Ascending aorta (tissue), 2 donors: Measurements from ENCODE around the gene RUFY1. TPM values are rescaled to one million over a fixed set of nuclear protein-coding genes. Genes with fewer than 3 reads are reported as not detected.
A peak's percentile ranks its signal among the peaks of the same experiment; 100 is the strongest.

ENCODE experiments used
- DNase-seq, 2 donors: peaks; one replicate each; pipeline ENCODE4 v3.0.0-alpha.2; 2019; ENCODE audit warnings: low spot score in 2 of 2
- H3K27ac ChIP-seq, 2 donors: fragments of 200-600 bp; sonication (generic); one replicate each; pipeline ENCODE4 v1.5.1; 2016 to 2017; ENCODE audit warnings: mild to moderate bottlenecking in 1 of 2
- H3K27me3 ChIP-seq: fragments of 200-600 bp; sonication (generic); one replicate; pipeline ENCODE4 v1.5.1; 2017
- H3K36me3 ChIP-seq, 2 donors: fragments of 200-600 bp; sonication (generic); one replicate each; pipeline ENCODE4 v1.5.1; 2016
- H3K4me1 ChIP-seq, 2 donors: fragments of 200-600 bp; sonication (generic); one replicate each; pipeline ENCODE4 v1.5.1; 2016 to 2017; ENCODE audit warnings: mild to moderate bottlenecking in 1 of 2
- H3K4me3 ChIP-seq, 2 donors: fragments of 200-600 bp; sonication (generic); one replicate each; pipeline ENCODE4 v1.5.1; 2016 to 2017; ENCODE audit warnings: mild to moderate bottlenecking in 1 of 2
- H3K9me3 ChIP-seq, 2 donors: fragments of 200-600 bp; sonication (generic); one replicate each; pipeline ENCODE4 v1.5.1; 2016
- CTCF ChIP-seq, 3 experiments: fragments of 200-600 bp in 2 of 3; fragments of 450-650 bp in 1 of 3; sonication (generic) in 2 of 3; IDR thresholded peaks; one replicate each; pipeline ENCODE4 v1.5.1; 2016 to 2019; ENCODE audit warnings: antibody characterized with exemption in 3 of 3, mild to moderate bottlenecking in 1 of 3, moderate library complexity in 1 of 3
- intact Hi-C: fragments of 100-400 bp; cut with DNase I; formaldehyde crosslinking; loops from one replicate; pipeline ENCODE4 v1.15.1; 2023
- total RNA-seq: library from RNA; depleted of rRNA; stranded (reverse); fragments of >200 nt; gene quantifications from one replicate; pipeline ENCODE4 v1.1.0, GENCODE V29; 2016

Gene RUFY1
- total RNA-seq, 1 donor from 2014 or later: 12.2 TPM

DNA sequence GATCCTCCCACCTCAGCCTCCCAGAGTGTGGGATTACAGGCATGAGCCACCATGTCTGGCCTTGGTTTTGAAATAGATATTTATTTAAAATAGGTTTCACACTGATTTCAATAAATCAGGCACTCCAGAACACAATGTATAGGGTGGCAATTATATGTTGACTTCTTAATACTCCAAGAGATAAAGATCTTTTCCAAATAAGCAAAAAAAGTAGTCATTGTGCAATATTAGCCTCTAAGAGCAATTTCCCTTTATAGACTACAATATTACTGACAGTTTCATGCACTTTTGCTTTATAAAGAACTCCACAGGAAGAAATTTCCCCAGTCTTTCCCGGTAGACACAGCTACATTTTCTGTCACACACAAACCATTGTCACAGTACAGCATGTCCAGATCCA is 23.4 kb upstream of the RUFY1 start:
- H3K4me1 ChIP-seq: peaks cover 0 to 5% of the 10 kb centered on the region in 2 donors
- no peaks in the 10 kb centered on the region for H3K27me3 ChIP-seq
- H3K9me3 ChIP-seq: no peaks in the 10 kb centered on the region
- intact Hi-C loops: no loop called here
- TF ChIP-seq CTCF (IDR thresholded peaks at IDR 0.05): no peak
- H3K27ac ChIP-seq: no peak overlapping the region
- H3K4me3 ChIP-seq: no peak overlapping the region
- no peaks in the 10 kb centered on the region for H3K36me3 ChIP-seq
- no peak for DNase-seq

DNA sequence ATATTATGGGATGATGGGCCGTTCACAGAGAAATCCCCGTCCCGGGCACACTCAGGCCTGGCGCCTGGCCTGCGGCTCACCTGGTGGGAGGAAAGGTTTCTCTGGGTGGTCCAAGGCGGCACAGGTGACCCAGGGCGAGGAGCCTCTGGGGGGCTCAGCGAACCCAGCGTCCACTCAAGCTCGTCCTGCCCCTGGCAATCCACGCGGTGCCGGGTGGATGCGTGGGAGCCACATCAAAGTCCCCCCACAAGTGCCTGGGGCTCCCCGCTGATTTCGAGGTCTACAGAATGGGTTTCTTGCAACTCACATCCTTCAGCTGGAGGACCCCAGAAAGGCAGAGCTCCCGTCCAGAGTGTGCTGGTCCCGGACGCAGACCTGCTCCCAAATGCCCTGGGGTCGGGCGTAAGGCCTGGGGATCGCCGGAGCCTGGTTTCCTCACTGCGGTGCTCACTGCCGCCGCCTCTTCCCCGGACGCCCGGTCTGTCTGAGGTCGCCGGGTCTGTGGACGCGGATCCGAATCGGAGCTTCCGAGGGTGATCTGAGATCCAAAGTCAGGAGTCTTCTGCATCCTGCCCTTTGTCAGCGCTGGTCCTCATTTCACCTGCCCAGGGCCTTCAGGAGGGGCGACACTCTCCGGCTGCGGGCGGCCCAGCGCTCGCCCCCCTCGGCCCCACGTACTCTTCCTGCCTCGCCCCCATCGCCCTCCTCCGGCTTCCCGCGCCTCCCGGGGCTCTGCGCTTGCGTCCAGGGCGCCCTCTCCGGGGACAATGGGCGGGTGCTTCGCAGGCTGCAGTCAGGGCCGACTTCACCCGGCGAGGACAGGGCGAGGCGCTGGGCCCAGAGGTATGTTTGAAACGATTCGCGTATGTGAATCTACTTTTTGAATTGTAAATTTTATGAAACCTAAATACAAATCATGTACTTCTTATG is 20.0 kb upstream of the RUFY1 start:
- H3K4me3 ChIP-seq: peak overlapping the region; percentile 54 to 65
- TF ChIP-seq CTCF (IDR thresholded peaks at IDR 0.05): peak in 1 of 3 experiments; percentile 38
- no peaks in the 10 kb centered on the region for H3K9me3 ChIP-seq
- intact Hi-C loops: no loop called here
- DNase-seq: peak in 1 of 2 donors; percentile 73
- H3K27ac ChIP-seq: no peak overlapping the region
- no peaks in the 10 kb centered on the region for H3K36me3 ChIP-seq
- peaks cover 0 to 5% of the 10 kb centered on the region in 2 donors for H3K4me1 ChIP-seq
- no peaks in the 10 kb centered on the region for H3K27me3 ChIP-seq

DNA sequence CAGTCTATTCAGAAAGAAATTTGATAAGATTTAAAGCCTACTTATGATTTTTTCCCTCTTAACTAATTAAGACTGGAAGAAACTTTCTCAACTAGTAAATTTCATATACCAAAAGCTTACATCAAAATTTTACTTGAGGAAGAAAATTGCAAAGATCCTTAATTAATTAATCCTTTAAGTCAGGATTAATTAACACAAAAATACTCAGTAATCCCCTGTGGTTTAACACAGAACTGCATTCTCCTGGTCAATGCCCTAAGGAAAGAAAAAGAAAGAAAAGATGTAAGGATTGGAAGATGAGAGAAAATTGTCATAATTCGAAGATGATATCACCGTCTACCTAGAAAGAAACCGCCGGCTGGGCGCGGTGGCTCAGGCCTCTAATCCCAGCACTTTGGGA is 17.3 kb upstream of the RUFY1 start:
- no peak overlapping the region for H3K27ac ChIP-seq
- TF ChIP-seq CTCF (IDR thresholded peaks at IDR 0.05): no peak
- no peaks in the 10 kb centered on the region for H3K27me3 ChIP-seq
- H3K36me3 ChIP-seq: no peaks in the 10 kb centered on the region
- no peak overlapping the region for H3K4me3 ChIP-seq
- DNase-seq: no peak
- H3K4me1 ChIP-seq: peaks cover 0 to 5% of the 10 kb centered on the region in 2 donors
- intact Hi-C loops: no loop called here
- H3K9me3 ChIP-seq: no peaks in the 10 kb centered on the region

GRCh38 chr5:179533907-179534306 is 16.4 kb upstream of the RUFY1 start:
- H3K9me3 ChIP-seq: no peaks in the 10 kb centered on the region
- DNase-seq: no peak
- H3K4me1 ChIP-seq: peaks cover 0 to 5% of the 10 kb centered on the region in 2 donors
- H3K4me3 ChIP-seq: no peak overlapping the region
- no peak overlapping the region for H3K27ac ChIP-seq
- TF ChIP-seq CTCF (IDR thresholded peaks at IDR 0.05): no peak
- no peaks in the 10 kb centered on the region for H3K36me3 ChIP-seq
- no peaks in the 10 kb centered on the region for H3K27me3 ChIP-seq
- intact Hi-C loops: no loop called here

DNA sequence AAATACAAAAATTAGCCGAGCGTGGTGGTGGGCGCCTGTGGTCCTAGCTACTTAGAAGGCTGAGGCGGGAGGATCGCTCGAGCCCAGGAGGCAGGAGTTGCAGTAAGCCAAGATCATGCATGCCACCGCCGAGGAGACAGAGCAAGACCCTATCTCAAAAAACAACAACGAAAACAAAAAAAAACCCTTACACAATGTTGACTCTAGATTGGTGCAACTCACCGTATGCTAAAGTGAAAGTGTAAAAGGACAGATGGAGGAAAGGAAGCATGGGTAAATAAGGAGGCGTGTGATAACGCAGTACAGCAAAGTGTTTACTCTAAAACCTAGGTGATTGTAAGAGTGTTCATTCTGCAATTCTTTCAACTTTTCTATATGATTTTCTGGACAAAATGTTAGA is 15.9 kb upstream of the RUFY1 start:
- DNase-seq: no peak
- no peak overlapping the region for H3K4me3 ChIP-seq
- intact Hi-C loops: no loop called here
- H3K27me3 ChIP-seq: no peaks in the 10 kb centered on the region
- H3K9me3 ChIP-seq: no peaks in the 10 kb centered on the region
- peaks cover 0 to 5% of the 10 kb centered on the region in 2 donors for H3K4me1 ChIP-seq
- no peak overlapping the region for H3K27ac ChIP-seq
- no peak for TF ChIP-seq CTCF (IDR thresholded peaks at IDR 0.05)
- H3K36me3 ChIP-seq: no peaks in the 10 kb centered on the region
